Peyer's patch (tissue), 4 donors: ENCODE measurements around the gene RUVBL2. TPM values are rescaled to one million over a fixed set of nuclear protein-coding genes. Genes with fewer than 3 reads are reported as not detected.

Experiments
- DNase-seq, 3 donors: peaks; one replicate each; pipeline ENCODE4 v3.0.0-alpha.2; 2017 to 2019
- H3K27ac ChIP-seq, 4 donors: fragments of 200-600 bp; sonication (generic); one replicate each; pipeline ENCODE4 v1.5.1; 2016 to 2019
- H3K27me3 ChIP-seq, 2 donors: fragments of 200-600 bp; sonication (generic); one replicate each; pipeline ENCODE4 v1.5.1; 2019
- H3K36me3 ChIP-seq, 3 donors: fragments of 200-600 bp; sonication (generic); one replicate each; pipeline ENCODE4 v1.5.1; 2016 to 2019
- H3K4me1 ChIP-seq, 4 donors: fragments of 200-600 bp; sonication (generic); one replicate each; pipeline ENCODE4 v1.5.1; 2016 to 2019
- H3K4me3 ChIP-seq, 4 donors: fragments of 200-600 bp; sonication (generic); 1 replicate in 3 of 4; 2 replicates in 1 of 4; pipeline ENCODE4 v1.5.1; 2016 to 2019; ENCODE audit warnings: mild to moderate bottlenecking in 1 of 4
- H3K9me3 ChIP-seq, 4 donors: fragments of 200-600 bp; sonication (generic); one replicate each; pipeline ENCODE4 v1.5.1; 2016 to 2019; ENCODE audit warnings: mild to moderate bottlenecking in 1 of 4
- CTCF ChIP-seq, 6 experiments: fragments of 450-650 bp in 4 of 6; fragments of 200-600 bp in 2 of 6; sonication (generic) in 1 of 6; IDR thresholded peaks; one replicate each; pipeline ENCODE4 v1.5.1; 2017 to 2019; ENCODE audit warnings: antibody characterized with exemption in 6 of 6, mild to moderate bottlenecking in 3 of 6, moderate library complexity in 1 of 6
- POLR2A ChIP-seq, 2 donors: fragments of 450-650 bp; IDR thresholded peaks; one replicate each; pipeline ENCODE4 v1.5.1; 2017; ENCODE audit warnings: antibody characterized with exemption in 2 of 2, mild to moderate bottlenecking in 2 of 2, moderate library complexity in 2 of 2
- total RNA-seq, 4 donors: library from RNA; depleted of rRNA; stranded (reverse); fragments of >200 nt; gene quantifications; one replicate each; pipeline ENCODE4 v1.1.0, GENCODE V29; 2016

Gene RUVBL2
- 100 to 1,000 TPM in 1 of 4 donors, 10 to 100 TPM in 3; 34.2 to 111 (median 42.8) TPM for total RNA-seq

GRCh38 chr19:48993175-48994034 is at the start of gene RUVBL2, which contains the start of gene GYS1:
RUVBL2 (plus strand) TSS chr19:48993887; CDS start chr19:48993912, 25 bp downstream.
GYS1 (minus strand) TSS chr19:48993309; CDS start chr19:48993112, 197 bp downstream.
- TF ChIP-seq POLR2A (IDR thresholded peaks at IDR 0.05) (peak; percentile 80 to 87), CTCF (IDR thresholded peaks at IDR 0.05) (peak; percentile 98 to 100 (median 99))
- Histone ChIP-seq H3K36me3 (peaks cover 0 to 12% (median 0%) of the 10 kb centered on the region in 3 donors), H3K4me1 (peaks cover 5 to 31% (median 13%) of the 10 kb centered on the region in 4 donors), H3K27me3 (no peaks in the 10 kb centered on the region), H3K4me3 (peak within 1 kb of the TSS; percentile 59 to 89 (median 84)), H3K9me3 (no peaks in the 10 kb centered on the region), H3K27ac (peak within 1 kb of the TSS; percentile 86 to 95 (median 92))
- peak; percentile 99 to 100 (median 100) for DNase-seq

DNA sequence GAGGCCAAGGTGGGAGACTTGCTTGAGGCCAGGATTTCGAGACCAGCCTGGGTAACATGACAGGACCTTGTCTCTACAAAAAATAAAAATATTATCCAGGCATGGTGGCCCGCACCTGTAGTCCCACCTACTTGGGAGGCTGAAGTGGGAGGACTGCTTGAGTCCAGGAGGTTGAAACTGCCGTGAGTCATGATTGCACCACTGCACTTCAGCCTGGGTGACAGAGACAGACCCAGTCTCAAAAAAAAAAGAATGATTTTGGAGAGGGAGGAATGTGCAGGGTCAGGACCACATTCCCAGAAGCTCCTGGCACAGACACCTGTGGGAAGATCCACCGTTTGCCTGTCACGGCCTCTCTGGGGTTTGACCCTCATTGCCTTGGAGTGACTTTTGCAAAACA is 48.3 kb upstream of the RUVBL2 start:
- Histone ChIP-seq H3K27me3 (no peaks in the 10 kb centered on the region), H3K9me3 (peaks cover 0 to 13% (median 2%) of the 10 kb centered on the region in 4 donors), H3K36me3 (peaks cover 0 to 6% (median 0%) of the 10 kb centered on the region in 3 donors), H3K27ac (no peak overlapping the region), H3K4me1 (no peaks in the 10 kb centered on the region), H3K4me3 (no peak overlapping the region)
- TF ChIP-seq POLR2A (IDR thresholded peaks at IDR 0.05): no peak
- no peak for TF ChIP-seq CTCF (IDR thresholded peaks at IDR 0.05)
- no peak for DNase-seq

GRCh38 chr19:48945817-48946216 is 47.9 kb upstream of the RUVBL2 start:
- Histone ChIP-seq H3K9me3 (peaks cover 0 to 13% (median 2%) of the 10 kb centered on the region in 4 donors), H3K36me3 (peaks cover 0 to 6% (median 0%) of the 10 kb centered on the region in 3 donors)

DNA sequence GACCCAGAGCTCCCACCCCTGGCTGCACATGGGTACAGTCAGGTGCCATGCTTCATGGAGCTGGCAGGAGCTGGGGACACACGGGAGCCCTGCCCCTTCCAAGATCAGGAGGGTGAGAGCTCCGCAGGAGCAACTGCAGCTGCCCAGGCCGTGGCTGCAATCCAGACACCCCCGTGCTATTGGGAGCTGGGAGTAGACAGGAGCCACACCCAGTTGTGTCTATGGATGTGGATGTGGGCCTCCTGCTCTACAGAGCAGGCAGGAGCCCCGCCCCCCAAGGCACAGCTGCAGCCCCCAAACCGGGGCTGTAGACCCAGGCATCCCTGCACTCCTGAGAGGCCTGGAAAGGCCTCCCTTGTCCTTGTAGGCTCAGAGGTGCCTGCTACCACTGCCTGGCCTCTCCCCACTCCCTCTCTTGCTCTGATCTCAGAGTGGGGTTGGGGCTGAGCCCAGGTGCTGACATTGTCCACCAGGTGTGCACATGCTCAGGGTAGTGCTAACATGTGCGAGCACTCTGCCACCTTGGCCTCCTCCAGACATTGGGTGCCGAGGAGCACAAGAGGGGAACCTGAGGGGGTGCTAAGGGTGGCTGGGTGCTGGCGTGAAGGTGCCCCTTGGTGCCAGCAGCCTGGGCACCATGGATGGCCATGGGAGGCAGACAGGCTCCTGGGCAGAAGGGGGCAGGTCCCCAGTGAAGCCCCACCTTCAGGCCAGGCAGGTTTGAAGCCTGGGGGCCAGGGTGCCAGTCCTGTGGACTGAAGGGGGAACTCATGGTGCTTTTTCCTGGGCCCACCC is 47.0 kb upstream of the RUVBL2 start:
- no peaks in the 10 kb centered on the region for H3K4me1 ChIP-seq
- no peak overlapping the region for H3K4me3 ChIP-seq
- H3K36me3 ChIP-seq: peaks cover 0 to 6% (median 0%) of the 10 kb centered on the region in 3 donors
- no peak for TF ChIP-seq POLR2A (IDR thresholded peaks at IDR 0.05)
- TF ChIP-seq CTCF (IDR thresholded peaks at IDR 0.05): no peak
- no peaks in the 10 kb centered on the region for H3K27me3 ChIP-seq
- peaks cover 0 to 8% (median 0%) of the 10 kb centered on the region in 4 donors for H3K9me3 ChIP-seq
- no peak for DNase-seq
- no peak overlapping the region for H3K27ac ChIP-seq

More at GRCh38 chr19:48945817-48946216, 47.9 kb upstream of the RUVBL2 start:
- Histone ChIP-seq H3K4me1 (no peaks in the 10 kb centered on the region), H3K27me3 (no peaks in the 10 kb centered on the region), H3K27ac (no peak overlapping the region), H3K4me3 (no peak overlapping the region)
- no peak for DNase-seq
- TF ChIP-seq POLR2A (IDR thresholded peaks at IDR 0.05): no peak
- no peak for TF ChIP-seq CTCF (IDR thresholded peaks at IDR 0.05)

DNA sequence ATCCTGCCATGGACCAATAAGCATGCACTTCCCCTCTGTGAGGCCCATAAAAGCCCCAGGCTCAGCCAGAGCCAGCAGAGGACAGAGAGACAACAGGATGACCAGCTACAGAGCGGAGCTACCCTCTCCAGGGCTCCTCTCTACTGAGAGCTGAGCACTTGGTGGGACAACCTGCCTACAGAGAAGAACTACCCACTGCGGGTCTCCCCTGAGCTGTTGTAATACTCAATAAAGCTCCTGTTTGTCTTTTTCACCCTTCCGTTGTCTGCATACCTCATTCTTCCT is 46.5 kb upstream of the RUVBL2 start:
- H3K36me3 ChIP-seq: peaks cover 0 to 5% (median 0%) of the 10 kb centered on the region in 3 donors
- H3K27me3 ChIP-seq: no peaks in the 10 kb centered on the region
- H3K4me3 ChIP-seq: no peak overlapping the region
- TF ChIP-seq POLR2A (IDR thresholded peaks at IDR 0.05) (no peak), CTCF (IDR thresholded peaks at IDR 0.05) (no peak)
- H3K27ac ChIP-seq: no peak overlapping the region
- no peak for DNase-seq
- no peaks in the 10 kb centered on the region for H3K4me1 ChIP-seq
- H3K9me3 ChIP-seq: peaks cover 0 to 8% (median 0%) of the 10 kb centered on the region in 4 donors
